ENCODE data around the gene TMPRSS9. TPM values are rescaled to one million over a fixed set of nuclear protein-coding genes. Genes with fewer than 3 reads are reported as not detected.

TMPRSS9 gene
- total RNA-seq, 1 experiment from 2014 or later, result not detected

DNA sequence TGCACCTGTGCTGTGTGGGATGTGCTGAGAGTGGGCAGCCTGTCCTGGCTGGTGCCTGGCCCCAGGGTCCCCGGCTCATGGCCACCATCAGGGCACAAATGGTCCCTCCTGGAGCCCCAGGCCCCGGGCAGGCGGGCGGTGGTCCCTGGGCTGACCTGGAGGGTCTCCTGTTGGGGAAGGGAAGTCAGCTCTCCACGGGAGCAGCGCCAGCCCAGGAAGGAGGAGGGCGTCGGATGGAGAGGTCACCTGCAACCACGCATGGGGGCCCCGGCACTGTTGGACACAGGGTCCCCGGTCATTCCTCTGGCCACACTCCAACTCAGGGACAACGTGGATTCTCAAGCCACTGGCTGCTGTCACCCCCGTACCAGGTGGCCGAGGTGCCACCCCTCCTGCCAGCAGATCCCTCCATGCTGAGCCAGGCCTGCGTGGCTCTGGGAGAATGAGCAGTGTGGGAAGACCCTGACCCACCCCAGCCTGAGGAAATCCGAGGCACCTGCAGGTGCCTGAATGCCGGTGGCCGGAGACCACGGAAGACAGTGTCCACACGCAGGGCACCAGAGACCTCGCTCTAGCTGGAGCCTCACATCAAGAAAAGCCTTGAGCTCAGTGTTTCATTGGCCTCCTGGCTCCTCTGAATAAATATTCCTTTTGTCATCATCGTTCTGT is 83.2 kb downstream of the TMPRSS9 start:
- peaks cover 71% of the 10 kb centered on the region for H3K79me2 ChIP-seq (ENCODE audit: low read length)
- no TSS peak for BruUV-seq (replicated peaks)
- H3K9ac ChIP-seq (ENCODE audit: low read length), result no peak overlapping the region
- intact Hi-C loops (cut with micrococcal nuclease), result no loop called here
- no peaks in the 10 kb centered on the region for H3K4me1 ChIP-seq (ENCODE audit: insufficient read depth, low read length)
- no peaks in the 10 kb centered on the region for H3K27me3 ChIP-seq (ENCODE audit: low read length)
- no peak overlapping the region for H3K27ac ChIP-seq (ENCODE audit: low read length)
- POLR2A ChIA-PET (ENCODE audit: unreplicated experiment), result no interaction called here
- no peak overlapping the region for H3K4me3 ChIP-seq (ENCODE audit: low read length)
- H4K20me1 ChIP-seq (ENCODE audit: low read length), result no peaks in the 10 kb centered on the region
- no peak for DNase-seq
- ATAC-seq, result no peak
- TF ChIP-seq EZH2phosphoT487 (IDR thresholded peaks at IDR 0.05; ENCODE audit: borderline replicate concordance, low read length), result no peak
- TF ChIP-seq CTCF (conservative IDR thresholded peaks at IDR 0.05; ENCODE audit: low read depth, low read length), result no peak
- no peak for TF ChIP-seq EZH2 (IDR thresholded peaks at IDR 0.05; ENCODE audit: low read length, unreplicated experiment)
- peaks cover 12% of the 10 kb centered on the region; the same call in 1 of the 2 replicates for H3K36me3 ChIP-seq (ENCODE audit: low read depth, low read length)
- no peak overlapping the region for H3K4me2 ChIP-seq (ENCODE audit: low read length)
- no peaks in the 10 kb centered on the region for H3K9me2 ChIP-seq (replicated peaks; ENCODE audit: low read length)
- no peaks in the 10 kb centered on the region for H3F3A ChIP-seq (ENCODE audit: low read length, unreplicated experiment)
- CTCF ChIA-PET, result no interaction called here
- no peaks in the 10 kb centered on the region for H3K9me3 ChIP-seq (ENCODE audit: low read length)
- no peak overlapping the region for H2AFZ ChIP-seq (ENCODE audit: low read length)

GRCh38 chr19:2443785-2444182 is 83.7 kb downstream of the TMPRSS9 start:
- Histone ChIP-seq H3K36me3 (ENCODE audit: low read depth, low read length) (peaks cover 12% of the 10 kb centered on the region; the same call in 1 of the 2 replicates), H3K4me1 (ENCODE audit: insufficient read depth, low read length) (no peaks in the 10 kb centered on the region), H3K9ac (ENCODE audit: low read length) (no peak overlapping the region), H3K9me2 (replicated peaks; ENCODE audit: low read length) (no peaks in the 10 kb centered on the region), H3K9me3 (ENCODE audit: low read length) (no peaks in the 10 kb centered on the region), H3K4me2 (ENCODE audit: low read length) (no peak overlapping the region), H3K79me2 (ENCODE audit: low read length) (peaks cover 76% of the 10 kb centered on the region), H2AFZ (ENCODE audit: low read length) (no peak overlapping the region), H3K4me3 (ENCODE audit: low read length) (no peak overlapping the region), H3K27ac (ENCODE audit: low read length) (no peak overlapping the region), H4K20me1 (ENCODE audit: low read length) (0 out of 2 replicates have a peak, but pooled peaks cover 1% of the 10 kb centered on the region), H3K27me3 (ENCODE audit: low read length) (no peaks in the 10 kb centered on the region), H3F3A (ENCODE audit: low read length, unreplicated experiment) (no peaks in the 10 kb centered on the region)
- TF ChIP-seq EZH2 (IDR thresholded peaks at IDR 0.05; ENCODE audit: low read length, unreplicated experiment) (no peak), EZH2phosphoT487 (IDR thresholded peaks at IDR 0.05; ENCODE audit: borderline replicate concordance, low read length) (no peak), CTCF (conservative IDR thresholded peaks at IDR 0.05; ENCODE audit: low read depth, low read length) (no peak)
- no TSS peak for BruUV-seq (replicated peaks)
- POLR2A ChIA-PET (ENCODE audit: unreplicated experiment), result no interaction called here
- no peak for ATAC-seq
- no peak for DNase-seq
- CTCF ChIA-PET, result no interaction called here
- intact Hi-C loops (cut with micrococcal nuclease), result no loop called here

DNA sequence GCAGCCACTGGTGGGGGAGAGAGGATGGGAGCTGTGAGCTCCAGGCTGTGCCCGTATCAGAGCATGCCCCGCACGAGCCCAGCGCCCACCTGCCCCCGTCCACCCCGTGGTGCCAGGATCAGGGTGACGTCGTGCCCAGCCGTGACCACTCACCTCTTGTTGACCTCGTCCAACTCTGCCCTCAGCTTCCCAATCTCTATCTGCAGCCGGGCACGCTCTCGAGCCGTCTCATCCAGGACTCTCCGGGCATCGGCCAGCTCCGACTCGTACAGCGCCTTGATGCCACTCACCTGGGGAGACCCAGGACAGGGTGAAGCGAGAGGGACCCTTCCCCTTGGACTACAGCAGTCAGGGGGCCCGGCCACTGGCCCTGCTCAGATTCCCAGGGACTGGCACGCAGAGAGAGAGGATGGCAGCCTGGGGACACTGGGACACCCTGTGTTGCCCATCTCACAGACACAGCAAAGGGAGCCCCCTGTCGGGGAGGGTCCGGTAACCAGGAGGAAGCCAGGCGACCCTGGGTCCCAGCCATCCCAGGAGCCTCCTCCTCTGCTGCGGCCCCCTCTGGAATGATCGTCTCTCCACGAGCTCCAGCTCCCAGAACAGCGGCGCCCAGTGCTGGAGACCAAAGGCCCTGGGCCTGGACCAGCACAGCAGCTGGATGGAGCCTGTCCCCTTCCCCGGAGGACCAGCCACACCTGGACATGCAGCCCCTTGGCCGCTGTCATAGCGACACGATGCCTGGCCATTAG is 84.4 kb downstream of the TMPRSS9 start:
- Histone ChIP-seq H3K4me2 (ENCODE audit: low read length) (no peak overlapping the region), H3K4me1 (ENCODE audit: insufficient read depth, low read length) (no peaks in the 10 kb centered on the region), H3K36me3 (ENCODE audit: low read depth, low read length) (peaks cover 12% of the 10 kb centered on the region; the same call in 1 of the 2 replicates), H3K9ac (ENCODE audit: low read length) (no peak overlapping the region), H3K27me3 (ENCODE audit: low read length) (no peaks in the 10 kb centered on the region), H3F3A (ENCODE audit: low read length, unreplicated experiment) (no peaks in the 10 kb centered on the region), H3K9me3 (ENCODE audit: low read length) (no peaks in the 10 kb centered on the region), H3K9me2 (replicated peaks; ENCODE audit: low read length) (no peaks in the 10 kb centered on the region), H4K20me1 (ENCODE audit: low read length) (peaks cover 6% of the 10 kb centered on the region; the same call in 1 of the 2 replicates), H3K27ac (ENCODE audit: low read length) (no peak overlapping the region), H2AFZ (ENCODE audit: low read length) (no peak overlapping the region), H3K4me3 (ENCODE audit: low read length) (no peak overlapping the region), H3K79me2 (ENCODE audit: low read length) (peaks cover 77% of the 10 kb centered on the region)
- ChIA-PET POLR2A (ENCODE audit: unreplicated experiment) (no interaction called here), CTCF (no interaction called here)
- intact Hi-C loops (cut with micrococcal nuclease), result no loop called here
- ATAC-seq (no peak), DNase-seq (no peak)
- no TSS peak for BruUV-seq (replicated peaks)
- TF ChIP-seq CTCF (conservative IDR thresholded peaks at IDR 0.05; ENCODE audit: low read depth, low read length), result no peak
- no peak for TF ChIP-seq EZH2phosphoT487 (IDR thresholded peaks at IDR 0.05; ENCODE audit: borderline replicate concordance, low read length)
- no peak for TF ChIP-seq EZH2 (IDR thresholded peaks at IDR 0.05; ENCODE audit: low read length, unreplicated experiment)

All from PC-3 (cell line).